GM21529 (cell line): ENCODE measurements around the gene ODAD4.
A peak's percentile ranks its signal among the peaks of the same experiment; 100 is the strongest.

ENCODE experiments used
- ATAC-seq: cut with Tn5 transposase; IDR thresholded peaks from one replicate; pipeline ENCODE4 v1.9.1; 2021; ENCODE audit not compliant: unreplicated experiment

ODAD4 gene

GRCh38 chr17:41937970-41938954 lies 7.8 kb downstream of the ODAD4 start:
- no peak for ATAC-seq

- ATAC-seq, result no peak
Measured at GRCh38 chr17:41939044-41939692, 8.8 kb downstream of the ODAD4 start.

- ATAC-seq, result no peak
Measured at GRCh38 chr17:41939693-41940090, 9.3 kb downstream of the ODAD4 start.

GRCh38 chr17:41941168-41941567 lies 10.8 kb downstream of the ODAD4 start:
- ATAC-seq, result no peak

- no peak for ATAC-seq
Measured at GRCh38 chr17:41942626-41943373, 12.4 kb downstream of the ODAD4 start.

GRCh38 chr17:41943492-41943891 lies 13.1 kb downstream of the ODAD4 start:
- ATAC-seq, result no peak

- no peak for ATAC-seq
Measured at GRCh38 chr17:41944943-41945342, 14.5 kb downstream of the ODAD4 start.

- ATAC-seq, result no peak
Measured at GRCh38 chr17:41948762-41949460, 18.5 kb downstream of the ODAD4 start.

GRCh38 chr17:41956522-41956921 lies 26.1 kb downstream of the ODAD4 start:
- no peak for ATAC-seq

- no peak for ATAC-seq
Measured at GRCh38 chr17:41957031-41957868, 26.8 kb downstream of the ODAD4 start.

- ATAC-seq, result no peak
Measured at GRCh38 chr17:41957869-41958439, 27.5 kb downstream of the ODAD4 start.

- ATAC-seq, result no peak
Measured at GRCh38 chr17:41959030-41959335, 28.6 kb downstream of the ODAD4 start.

- no peak for ATAC-seq
Measured at GRCh38 chr17:41959336-41960095, 29.1 kb downstream of the ODAD4 start.

- no peak for ATAC-seq
Measured at GRCh38 chr17:41962111-41962510, 31.7 kb downstream of the ODAD4 start.

GRCh38 chr17:41962768-41963434 lies 32.5 kb downstream of the ODAD4 start:
- ATAC-seq, result no peak

- no peak for ATAC-seq
Measured at GRCh38 chr17:41965694-41966462, 35.5 kb downstream of the ODAD4 start.

GRCh38 chr17:41966463-41967140 lies 36.2 kb downstream of the ODAD4 start, which contains the start of gene CNP:
CNP (plus strand) TSS chr17:41966795; CDS start chr17:41966885, 90 bp downstream.
- peak; percentile 55 for ATAC-seq
